Neuronal stem cell (in vitro differentiated cells): ENCODE measurements around the gene GDE1.

Experiments used
- DNase-seq: peaks from one replicate; pipeline ENCODE4 v3.0.0-alpha.2; 2013; ENCODE audit warnings: low spot score
- H2AFZ ChIP-seq: one replicate; pipeline ENCODE4 v1.6.1; 2013; ENCODE audit warnings: mild to moderate bottlenecking, low read length, inconsistent platforms
- H2AK5ac ChIP-seq: 2 replicates; pipeline ENCODE4 v1.6.1; 2013; ENCODE audit warnings: low read depth, mild to moderate bottlenecking, inconsistent platforms, low read length, moderate library complexity, mixed read lengths
- H2BK120ac ChIP-seq: 2 replicates; pipeline ENCODE4 v1.6.1; 2013; ENCODE audit warnings: low read depth, mild to moderate bottlenecking, inconsistent platforms, low read length, moderate library complexity, mixed read lengths
- H2BK12ac ChIP-seq: one replicate; pipeline ENCODE4 v1.6.1; 2013; ENCODE audit warnings: low read length, inconsistent platforms
- H2BK15ac ChIP-seq: 2 replicates; pipeline ENCODE4 v1.6.1; 2013; ENCODE audit warnings: mild to moderate bottlenecking, low read length, inconsistent platforms, mixed read lengths
- H2BK5ac ChIP-seq: one replicate; pipeline ENCODE4 v1.6.1; 2013; ENCODE audit warnings: inconsistent platforms, mild to moderate bottlenecking, low read length, moderate library complexity
- H3K14ac ChIP-seq: one replicate; pipeline ENCODE4 v1.6.1; 2013; ENCODE audit warnings: low read length, inconsistent platforms
- H3K18ac ChIP-seq: 2 replicates; pipeline ENCODE4 v1.6.1; 2013; ENCODE audit warnings: low read length, inconsistent platforms
- H3K23ac ChIP-seq: 2 replicates; pipeline ENCODE4 v1.6.1; 2013; ENCODE audit warnings: low read depth, mild to moderate bottlenecking, mixed read lengths, low read length, inconsistent platforms; ENCODE audit not compliant: poor library complexity
- H3K27ac ChIP-seq: replicated peaks from 3 replicates; pipeline ENCODE4 v1.5.1; 2013; ENCODE audit warnings: low read length, inconsistent platforms
- H3K27me3 ChIP-seq, 3 experiments: 2 replicates each; pipeline ENCODE4 v1.6.1; 2013; ENCODE audit warnings: low read length in 3 of 3, mild to moderate bottlenecking in 2 of 3, inconsistent platforms in 1 of 3, low read depth in 1 of 3, mixed read lengths in 1 of 3, moderate library complexity in 1 of 3; ENCODE audit not compliant: control insufficient read depth in 3 of 3, insufficient read depth in 3 of 3
- H3K36me3 ChIP-seq, 2 donors: replicated peaks in 1 of 2; 2 replicates each; pipeline ENCODE4 v1.6.1; 2013; ENCODE audit warnings: low read length in 2 of 2; ENCODE audit not compliant: control insufficient read depth in 2 of 2, insufficient read depth in 2 of 2
- H3K4ac ChIP-seq: 2 replicates; pipeline ENCODE4 v1.6.1; 2013; ENCODE audit warnings: inconsistent platforms, mild to moderate bottlenecking, low read length, moderate library complexity
- H3K4me1 ChIP-seq, 2 donors: 1 replicate in 1 of 2; 2 replicates in 1 of 2; pipeline ENCODE4 v1.6.1; 2013; ENCODE audit warnings: low read length in 2 of 2, low read depth in 1 of 2; ENCODE audit not compliant: control insufficient read depth in 2 of 2, insufficient read depth in 1 of 2
- H3K4me2 ChIP-seq: one replicate; pipeline ENCODE4 v1.6.1; 2013; ENCODE audit warnings: mild to moderate bottlenecking, low read length, inconsistent platforms; ENCODE audit not compliant: insufficient read depth, poor library complexity, severe bottlenecking
- H3K4me3 ChIP-seq, 2 donors: 2 replicates each; pipeline ENCODE4 v1.5.1; 2013; ENCODE audit warnings: low read length in 2 of 2, mild to moderate bottlenecking in 2 of 2, inconsistent platforms in 1 of 2, moderate library complexity in 1 of 2
- H3K79me1 ChIP-seq: one replicate; pipeline ENCODE4 v1.6.1; 2013; ENCODE audit warnings: low read depth, mild to moderate bottlenecking, inconsistent platforms, low read length, moderate library complexity
- H3K9ac ChIP-seq: one replicate; pipeline ENCODE4 v1.6.1; 2013; ENCODE audit warnings: mild to moderate bottlenecking, low read depth, low read length, inconsistent platforms; ENCODE audit not compliant: poor library complexity
- H3K9me3 ChIP-seq, 2 donors: replicated peaks in 1 of 2; 2 replicates each; pipeline versions ENCODE3 to v1.6.1; 2013; ENCODE audit warnings: low read length in 2 of 2, mild to moderate bottlenecking in 2 of 2, inconsistent platforms in 1 of 2, low read depth in 1 of 2, mixed read lengths in 1 of 2, moderate library complexity in 1 of 2; ENCODE audit not compliant: control insufficient read depth in 2 of 2, insufficient read depth in 1 of 2
- H4K8ac ChIP-seq: one replicate; pipeline ENCODE4 v1.6.1; 2013; ENCODE audit warnings: low read depth, mild to moderate bottlenecking, inconsistent platforms, low read length, moderate library complexity
- H4K91ac ChIP-seq: one replicate; pipeline ENCODE4 v1.6.1; 2013; ENCODE audit warnings: low read length, low read depth, mild to moderate bottlenecking, inconsistent platforms; ENCODE audit not compliant: poor library complexity
- WGBS, 2 donors: extraction: QIAGEN DNeasy Blood & Tissue Kit; methylation state at CpG; one replicate each; pipeline ENCODE4 v1.1.7; 2013; ENCODE audit warnings: missing lambda C conversion rate in 2 of 2, mixed read lengths in 1 of 2; ENCODE audit not compliant: insufficient read length in 2 of 2, insufficient replicate concordance in 1 of 2; ENCODE audit errors: extremely low coverage in 2 of 2; 5-methylcytosine and 5-hydroxymethylcytosine counted together

The GDE1 gene

DNA sequence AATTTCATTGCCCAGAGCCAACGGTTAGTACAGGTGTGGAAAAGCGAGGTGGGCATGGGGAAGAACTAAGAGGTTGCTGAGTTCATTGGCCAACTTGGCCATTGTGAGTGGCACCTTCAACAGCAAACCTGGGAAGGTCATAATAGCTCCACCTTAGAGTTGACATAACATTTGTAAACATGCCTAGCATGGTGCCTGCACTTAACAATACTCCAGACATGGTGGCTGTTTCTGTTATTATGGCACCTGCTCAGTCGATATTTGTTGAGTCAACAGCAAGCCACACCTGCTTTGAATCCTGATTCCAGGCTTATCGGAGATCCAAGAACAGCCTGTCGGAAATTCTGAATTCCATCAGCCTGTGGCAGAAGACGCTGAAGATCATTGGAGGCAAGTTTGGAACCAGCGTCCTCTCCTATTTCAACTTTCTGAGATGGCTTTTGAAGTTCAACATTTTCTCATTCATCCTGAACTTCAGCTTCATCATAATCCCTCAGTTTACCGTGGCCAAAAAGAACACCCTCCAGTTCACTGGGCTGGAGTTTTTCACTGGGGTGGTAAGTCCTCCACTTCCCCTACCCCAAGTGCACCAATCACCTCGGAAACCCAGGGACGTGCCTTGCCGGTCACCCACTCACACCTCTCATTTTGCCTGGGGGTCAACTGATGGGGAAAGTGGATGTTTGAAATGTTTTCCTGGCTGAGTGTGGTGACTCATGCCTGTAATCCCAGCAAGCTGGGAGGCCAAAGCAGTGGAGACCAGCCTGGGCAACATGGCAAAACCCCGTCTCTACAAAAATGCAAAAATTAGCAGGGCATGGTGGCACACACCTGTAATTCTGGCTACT, 58.2 kb downstream of the GDE1 start:
- WGBS, 2 donors, result no CpG with 5 or more reads among the region's 12 CpGs
- H2BK120ac ChIP-seq, result no peak overlapping the region
- H2AK5ac ChIP-seq, result no peak overlapping the region
- H3K79me1 ChIP-seq, result no peaks in the 10 kb centered on the region
- no peak overlapping the region for H2BK5ac ChIP-seq
- H3K9me3 ChIP-seq, result peaks cover 0 to 2% of the 10 kb centered on the region in 2 donors
- no peak overlapping the region for H3K27ac ChIP-seq
- H3K4me3 ChIP-seq, result no peak overlapping the region
- no peaks in the 10 kb centered on the region for H3K4me1 ChIP-seq
- no peak overlapping the region for H2BK12ac ChIP-seq
- no peak overlapping the region for H3K4ac ChIP-seq
- no peak overlapping the region for H3K23ac ChIP-seq
- H2BK15ac ChIP-seq, result no peak overlapping the region
- no peak overlapping the region for H4K8ac ChIP-seq
- no peak overlapping the region for H3K4me2 ChIP-seq
- H2AFZ ChIP-seq, result no peak overlapping the region
- no peaks in the 10 kb centered on the region for H3K27me3 ChIP-seq
- no peak overlapping the region for H3K9ac ChIP-seq
- H3K14ac ChIP-seq, result no peak overlapping the region
- no peaks in the 10 kb centered on the region for H3K36me3 ChIP-seq
- DNase-seq, result no peak
- H4K91ac ChIP-seq, result no peak overlapping the region
- no peak overlapping the region for H3K18ac ChIP-seq

DNA sequence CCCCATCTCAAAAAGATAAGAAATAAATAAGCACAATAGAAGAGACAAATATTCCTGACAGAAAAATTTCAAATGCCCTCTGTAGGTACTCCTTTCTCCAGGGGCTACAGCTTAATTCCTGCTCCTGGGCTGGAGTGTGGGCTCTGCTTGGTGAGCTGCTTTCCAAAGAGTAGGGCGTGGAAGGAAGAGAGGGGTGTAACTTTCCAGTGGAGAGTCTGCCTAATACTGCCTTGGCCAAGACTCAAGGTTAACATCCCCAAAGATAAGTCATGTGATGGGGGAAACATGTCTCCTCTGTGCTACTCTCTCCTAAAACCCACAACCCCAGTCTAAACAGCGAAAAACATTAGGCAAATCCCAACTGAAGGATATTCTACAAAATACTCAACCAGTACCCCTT, 61.5 kb downstream of the GDE1 start:
- Histone ChIP-seq H3K23ac (no peak overlapping the region), H3K36me3 (no peaks in the 10 kb centered on the region), H3K18ac (no peak overlapping the region), H2BK120ac (no peak overlapping the region), H3K9ac (no peak overlapping the region), H3K27ac (no peak overlapping the region), H2BK15ac (no peak overlapping the region), H3K9me3 (no peaks in the 10 kb centered on the region), H3K4me1 (no peaks in the 10 kb centered on the region), H3K27me3 (no peaks in the 10 kb centered on the region), H3K79me1 (no peaks in the 10 kb centered on the region), H2BK12ac (no peak overlapping the region), H3K14ac (no peak overlapping the region), H4K91ac (no peak overlapping the region), H3K4me2 (no peak overlapping the region), H3K4me3 (no peak overlapping the region), H2BK5ac (no peak overlapping the region), H2AFZ (no peak overlapping the region), H2AK5ac (no peak overlapping the region), H3K4ac (no peak overlapping the region), H4K8ac (no peak overlapping the region)
- no peak for DNase-seq
- WGBS, 2 donors, result no CpG with 5 or more reads among the region's 2 CpGs

DNA sequence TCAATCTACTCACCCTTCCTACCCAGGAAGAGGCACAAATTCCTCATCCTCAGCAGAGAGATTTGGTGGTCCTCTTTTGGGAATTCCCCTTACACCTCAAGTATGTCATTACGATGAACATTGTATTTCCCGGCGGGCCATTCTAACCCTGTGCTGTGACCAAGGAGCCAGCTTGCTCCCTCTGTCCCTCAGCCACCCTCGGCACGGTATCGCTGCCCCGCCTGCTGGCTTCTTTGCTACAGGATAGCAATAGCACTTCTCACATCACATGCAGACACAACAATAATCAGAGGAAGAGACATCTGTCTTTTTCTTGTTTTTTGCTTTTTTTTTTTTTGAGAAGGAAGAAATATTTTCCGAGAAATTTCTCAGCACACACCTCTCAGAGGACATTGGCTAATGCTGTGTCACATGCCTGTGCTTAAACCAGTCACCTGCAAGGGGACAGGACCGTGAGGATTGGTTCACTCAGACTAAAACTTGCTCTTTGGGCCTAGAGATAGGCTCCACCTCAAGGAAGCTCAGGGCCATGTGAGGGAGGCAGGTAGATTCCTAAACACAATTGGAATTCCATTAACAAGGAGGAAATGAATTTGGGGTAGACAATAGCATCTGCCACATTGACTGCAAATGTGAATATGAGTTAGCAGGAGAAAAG, 63.0 kb downstream of the GDE1 start:
- Histone ChIP-seq H2AFZ (peak overlapping the region; percentile 43), H2AK5ac (no peak overlapping the region), H3K14ac (no peak overlapping the region), H4K8ac (no peak overlapping the region), H2BK12ac (no peak overlapping the region), H3K9ac (no peak overlapping the region), H3K23ac (no peak overlapping the region), H3K4me2 (no peak overlapping the region), H3K18ac (no peak overlapping the region), H3K4me1 (no peaks in the 10 kb centered on the region), H3K36me3 (no peaks in the 10 kb centered on the region), H3K4me3 (no peak overlapping the region), H3K4ac (no peak overlapping the region), H4K91ac (no peak overlapping the region), H3K27me3 (no peaks in the 10 kb centered on the region), H3K79me1 (no peaks in the 10 kb centered on the region), H2BK5ac (no peak overlapping the region), H3K9me3 (no peaks in the 10 kb centered on the region), H2BK15ac (no peak overlapping the region), H2BK120ac (no peak overlapping the region), H3K27ac (no peak overlapping the region)
- DNase-seq, result no peak
- WGBS, 2 donors, result no CpG with 5 or more reads among the region's 9 CpGs
